Fibroblast of skin of back (primary cell): ENCODE measurements around the gene ALG14.

Experiments used
- DNase-seq: peaks from one replicate; pipeline ENCODE4 v3.0.0-alpha.2; 2013

The ALG14 gene

GRCh38 chr1:94926126-94926914 is 146.4 kb downstream of the ALG14 start:
- peak; percentile 68 for DNase-seq

- DNase-seq, result peak; percentile 98
Observed at GRCh38 chr1:94925561-94926125, 147.1 kb downstream of the ALG14 start.

- no peak for DNase-seq
Observed at GRCh38 chr1:94925004-94925403, 147.7 kb downstream of the ALG14 start.
